Measurements from ENCODE around the gene FAT2. TPM values are rescaled to one million over a fixed set of nuclear protein-coding genes. Genes with fewer than 3 reads are reported as not detected.
"Not testable (repeated sequence)": the region's sequence is repeated elsewhere in the genome, so short reads cannot be mapped to it uniquely, and the experiment has no call there.

FAT2 gene
- total RNA-seq, 2 donors from 2014 or later = not detected

GRCh38 chr5:151587796-151588555, 3.2 kb downstream of the FAT2 start:
- intact Hi-C loops (cut with DNase I) = no loop called here
- TF ChIP-seq, protein P1, sequence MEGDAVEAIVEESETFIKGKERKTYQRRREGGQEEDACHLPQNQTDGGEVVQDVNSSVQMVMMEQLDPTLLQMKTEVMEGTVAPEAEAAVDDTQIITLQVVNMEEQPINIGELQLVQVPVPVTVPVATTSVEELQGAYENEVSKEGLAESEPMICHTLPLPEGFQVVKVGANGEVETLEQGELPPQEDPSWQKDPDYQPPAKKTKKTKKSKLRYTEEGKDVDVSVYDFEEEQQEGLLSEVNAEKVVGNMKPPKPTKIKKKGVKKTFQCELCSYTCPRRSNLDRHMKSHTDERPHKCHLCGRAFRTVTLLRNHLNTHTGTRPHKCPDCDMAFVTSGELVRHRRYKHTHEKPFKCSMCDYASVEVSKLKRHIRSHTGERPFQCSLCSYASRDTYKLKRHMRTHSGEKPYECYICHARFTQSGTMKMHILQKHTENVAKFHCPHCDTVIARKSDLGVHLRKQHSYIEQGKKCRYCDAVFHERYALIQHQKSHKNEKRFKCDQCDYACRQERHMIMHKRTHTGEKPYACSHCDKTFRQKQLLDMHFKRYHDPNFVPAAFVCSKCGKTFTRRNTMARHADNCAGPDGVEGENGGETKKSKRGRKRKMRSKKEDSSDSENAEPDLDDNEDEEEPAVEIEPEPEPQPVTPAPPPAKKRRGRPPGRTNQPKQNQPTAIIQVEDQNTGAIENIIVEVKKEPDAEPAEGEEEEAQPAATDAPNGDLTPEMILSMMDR (IDR thresholded peaks at IDR 0.05) = no peak
- Histone ChIP-seq H3K4me3 (no peak overlapping the region), H3K36me3 (no peaks in the 10 kb centered on the region), H3K9me3 (no peaks in the 10 kb centered on the region), H3K27ac (no peak overlapping the region), H3K9ac (ENCODE audit: low read depth in 2 of 2, low read length in 2 of 2) (no peak overlapping the region), H3K4me1 (no peaks in the 10 kb centered on the region), H3K27me3 (no peaks in the 10 kb centered on the region)
- no peak for DNase-seq

DNA sequence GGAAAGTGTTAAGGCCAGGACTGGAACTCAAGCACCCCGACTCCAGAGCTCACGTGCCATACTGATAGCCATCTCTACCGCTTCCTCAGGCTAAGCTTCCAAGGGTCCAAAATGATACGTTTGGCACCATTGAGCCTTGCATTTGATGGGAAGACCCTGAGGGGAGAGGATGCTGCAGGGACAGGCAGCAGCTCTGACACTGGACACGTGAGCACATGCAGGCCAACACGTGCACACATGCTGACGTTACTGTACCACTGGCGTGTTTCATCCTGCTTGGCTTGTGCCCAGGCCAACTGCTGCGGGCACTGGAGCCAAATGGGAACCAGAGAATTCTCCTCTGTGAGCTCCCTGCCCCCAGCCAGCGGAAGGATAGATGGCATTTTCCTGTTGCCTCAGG, 5.2 kb downstream of the FAT2 start:
- H3K9me3 ChIP-seq = no peaks in the 10 kb centered on the region
- no peaks in the 10 kb centered on the region for H3K4me1 ChIP-seq
- no peak overlapping the region for H3K9ac ChIP-seq (ENCODE audit: low read depth in 2 of 2, low read length in 2 of 2)
- H3K4me3 ChIP-seq = no peak overlapping the region
- no peaks in the 10 kb centered on the region for H3K36me3 ChIP-seq
- DNase-seq = no peak
- H3K27me3 ChIP-seq = no peaks in the 10 kb centered on the region
- TF ChIP-seq, protein P1 (IDR thresholded peaks at IDR 0.05) = no peak
- intact Hi-C loops (cut with DNase I) = no loop called here
- no peak overlapping the region for H3K27ac ChIP-seq

GRCh38 chr5:151585344-151585743, 5.8 kb downstream of the FAT2 start:
- intact Hi-C loops (cut with DNase I); H3K9me3 ChIP-seq; H3K36me3 ChIP-seq; H3K4me1 ChIP-seq; H3K27ac ChIP-seq; DNase-seq; H3K27me3 ChIP-seq; H3K9ac ChIP-seq (ENCODE audit: low read depth in 2 of 2, low read length in 2 of 2); H3K4me3 ChIP-seq: not testable (repeated sequence)

DNA sequence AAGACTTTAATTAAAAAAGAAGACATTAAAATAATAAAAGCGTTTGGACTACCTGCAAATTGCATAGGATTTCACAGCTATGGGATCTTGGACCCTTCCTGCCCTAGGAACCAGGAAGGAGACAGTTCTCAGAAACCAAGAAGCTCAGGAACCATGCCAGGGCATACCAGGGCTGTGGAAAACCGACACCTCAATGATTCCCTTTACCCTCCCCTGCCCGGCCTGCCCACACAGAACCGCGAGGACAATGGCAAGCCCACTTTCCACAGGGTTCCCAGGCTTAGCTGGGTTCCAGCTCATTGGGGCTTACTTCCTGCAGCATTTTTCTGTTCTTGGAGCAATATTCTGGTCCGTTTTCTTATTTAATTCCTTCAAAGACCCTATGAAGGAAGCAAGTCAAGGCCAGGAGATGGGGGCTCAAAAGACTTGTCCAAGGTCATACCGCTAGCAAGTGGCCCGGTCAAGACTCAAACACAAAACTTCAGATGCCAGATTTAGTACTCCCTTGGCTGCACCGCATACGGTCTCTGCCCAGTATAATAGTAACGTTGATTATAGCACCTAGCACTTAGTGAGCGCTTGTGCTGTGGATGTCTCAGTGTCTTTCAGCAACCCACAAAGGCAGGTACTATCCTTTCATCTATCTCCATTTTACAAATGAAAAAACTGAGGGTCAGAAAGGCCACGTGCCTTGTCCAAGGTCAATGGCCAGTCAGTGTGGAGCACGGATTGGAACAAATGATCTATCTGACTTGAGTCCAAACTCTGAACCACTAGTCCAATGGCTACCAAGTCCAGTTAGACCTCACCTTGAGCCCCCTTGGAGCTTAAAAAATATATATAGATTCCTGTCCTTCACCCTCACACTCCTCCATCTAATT, 6.8 kb downstream of the FAT2 start:
- no peaks in the 10 kb centered on the region for H3K9me3 ChIP-seq
- H3K9ac ChIP-seq (ENCODE audit: low read depth in 2 of 2, low read length in 2 of 2) = no peak overlapping the region
- H3K27ac ChIP-seq = no peak overlapping the region
- no peaks in the 10 kb centered on the region for H3K4me1 ChIP-seq
- H3K4me3 ChIP-seq = no peak overlapping the region
- no peaks in the 10 kb centered on the region for H3K36me3 ChIP-seq
- intact Hi-C loops (cut with DNase I) = no loop called here
- TF ChIP-seq, protein P1 (IDR thresholded peaks at IDR 0.05) = no peak
- no peaks in the 10 kb centered on the region for H3K27me3 ChIP-seq
- no peak for DNase-seq

GRCh38 chr5:151581812-151582583, 9.1 kb downstream of the FAT2 start:
- Histone ChIP-seq H3K36me3 (no peaks in the 10 kb centered on the region), H3K4me1 (no peaks in the 10 kb centered on the region), H3K4me3 (no peak overlapping the region), H3K9ac (ENCODE audit: low read depth in 2 of 2, low read length in 2 of 2) (no peak overlapping the region), H3K27ac (no peak overlapping the region), H3K9me3 (no peaks in the 10 kb centered on the region), H3K27me3 (no peaks in the 10 kb centered on the region)
- no peak for DNase-seq
- TF ChIP-seq, protein P1 (IDR thresholded peaks at IDR 0.05) = no peak
- intact Hi-C loops (cut with DNase I) = no loop called here

Data from colonic mucosa (tissue), 4 donors.